GM10248 (cell line): ENCODE measurements around the gene PEX10.

Experiments
- CTCF ChIA-PET: fragments of 300-600 bp; sonication (Branson Sonifier 250); formaldehyde crosslinking; extraction: SDS; loops from one replicate; lab custom pipeline; 2021; ENCODE audit warnings: antibody characterized with exemption; lab: Yijun Ruan, JAX
- POLR2A ChIA-PET: fragments of 350-650 bp; sonication (Branson Sonifier 250); formaldehyde crosslinking; extraction: SDS; loops from one replicate; lab custom pipeline; 2020; ENCODE audit warnings: antibody characterized with exemption; lab: Yijun Ruan, JAX
- DNase-seq: peaks from one replicate; pipeline ENCODE4 v3.0.0; 2012; ENCODE audit errors: extremely low spot score
- TF ChIP-seq, protein P1 (sequence below): IDR thresholded peaks from 2 replicates; pipeline ENCODE4 v1.5.1; 2012; ENCODE audit warnings: mild to moderate bottlenecking, low read depth; ENCODE audit errors: extremely low read depth, missing control alignments, control extremely low read depth

PEX10 gene

DNA sequence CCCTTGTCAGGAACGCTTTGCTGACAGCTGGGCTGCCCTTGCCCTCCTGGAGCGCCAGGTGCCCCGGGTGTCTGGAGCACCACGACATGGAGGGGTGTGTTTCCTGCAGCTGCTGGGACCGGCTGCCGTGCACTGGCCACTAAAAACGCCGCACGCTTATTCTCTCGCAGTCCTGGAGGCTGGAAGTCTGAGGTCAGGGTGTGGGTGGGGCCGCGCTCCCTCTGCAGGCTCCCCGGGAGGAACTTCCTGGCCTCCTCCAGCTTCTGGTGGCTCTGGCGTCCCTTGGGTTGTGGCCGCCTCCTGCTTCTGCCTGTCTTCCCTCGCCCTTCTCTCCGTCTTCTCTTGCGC, 35.7 kb upstream of the PEX10 start:
- ChIA-PET CTCF (no interaction called here), POLR2A (no interaction called here)
- DNase-seq: no peak
- TF ChIP-seq, protein P1, sequence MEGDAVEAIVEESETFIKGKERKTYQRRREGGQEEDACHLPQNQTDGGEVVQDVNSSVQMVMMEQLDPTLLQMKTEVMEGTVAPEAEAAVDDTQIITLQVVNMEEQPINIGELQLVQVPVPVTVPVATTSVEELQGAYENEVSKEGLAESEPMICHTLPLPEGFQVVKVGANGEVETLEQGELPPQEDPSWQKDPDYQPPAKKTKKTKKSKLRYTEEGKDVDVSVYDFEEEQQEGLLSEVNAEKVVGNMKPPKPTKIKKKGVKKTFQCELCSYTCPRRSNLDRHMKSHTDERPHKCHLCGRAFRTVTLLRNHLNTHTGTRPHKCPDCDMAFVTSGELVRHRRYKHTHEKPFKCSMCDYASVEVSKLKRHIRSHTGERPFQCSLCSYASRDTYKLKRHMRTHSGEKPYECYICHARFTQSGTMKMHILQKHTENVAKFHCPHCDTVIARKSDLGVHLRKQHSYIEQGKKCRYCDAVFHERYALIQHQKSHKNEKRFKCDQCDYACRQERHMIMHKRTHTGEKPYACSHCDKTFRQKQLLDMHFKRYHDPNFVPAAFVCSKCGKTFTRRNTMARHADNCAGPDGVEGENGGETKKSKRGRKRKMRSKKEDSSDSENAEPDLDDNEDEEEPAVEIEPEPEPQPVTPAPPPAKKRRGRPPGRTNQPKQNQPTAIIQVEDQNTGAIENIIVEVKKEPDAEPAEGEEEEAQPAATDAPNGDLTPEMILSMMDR: no peak

DNA sequence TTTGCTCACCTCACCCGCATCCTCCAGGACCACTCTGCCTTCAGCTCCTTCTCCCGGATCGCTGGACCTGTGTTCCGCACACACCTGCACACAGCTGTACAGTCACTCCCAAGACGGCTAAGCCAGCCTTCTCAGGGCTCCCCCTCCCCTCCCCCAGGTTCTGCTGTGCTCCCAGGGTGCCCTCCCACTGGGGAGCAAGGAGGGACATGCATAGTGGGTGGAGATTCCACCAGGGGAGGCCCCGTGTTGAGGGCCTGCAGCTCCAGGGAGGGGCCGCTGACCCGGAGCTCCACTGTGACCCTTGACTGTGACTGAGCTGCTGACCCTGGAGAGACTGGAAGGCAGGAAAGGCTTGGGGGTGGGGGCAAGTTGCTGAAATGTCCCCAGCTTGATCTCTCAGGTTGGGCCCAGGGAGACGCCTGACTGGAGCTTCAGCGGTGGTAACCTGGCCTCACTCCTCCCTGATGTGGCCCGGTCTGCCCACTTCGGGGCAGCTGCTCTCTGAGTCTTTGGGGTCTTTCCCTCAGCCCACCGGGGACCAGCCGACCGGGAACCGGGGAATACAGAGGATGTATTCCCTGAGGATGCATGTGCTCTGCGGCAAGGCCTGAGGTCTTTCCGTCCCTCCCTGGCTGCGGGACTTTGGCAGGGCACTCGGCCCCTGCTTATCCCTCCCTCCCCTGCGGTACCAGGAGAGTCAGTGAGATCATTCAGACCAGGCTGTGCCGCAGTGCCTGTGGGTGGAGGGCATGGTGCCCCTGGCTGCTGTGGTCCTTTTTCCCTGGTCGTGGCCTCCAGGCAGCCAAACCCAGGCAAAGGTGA, 35.1 kb upstream of the PEX10 start:
- ChIA-PET CTCF (no interaction called here), POLR2A (no interaction called here)
- TF ChIP-seq, protein P1: no peak

DNA sequence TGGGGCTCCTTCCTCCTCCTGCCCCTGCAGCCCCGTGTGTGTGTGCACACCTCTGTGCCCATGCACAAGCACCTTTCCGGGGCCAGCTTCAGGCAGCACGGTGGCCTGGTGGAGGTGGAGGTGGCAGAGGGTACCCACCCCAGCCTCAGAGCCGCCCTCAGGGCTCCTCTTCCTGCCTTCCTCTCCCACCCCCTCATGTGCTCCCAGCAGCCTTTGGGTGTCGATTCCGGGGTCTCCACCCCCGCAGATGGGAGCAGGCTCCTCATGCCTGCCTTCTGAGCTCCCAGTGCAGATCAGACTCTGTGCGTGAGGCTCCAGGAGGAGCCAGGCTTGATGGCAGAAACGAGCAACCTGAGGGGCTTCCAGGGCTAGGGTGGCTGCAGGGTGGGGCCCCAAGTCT, 34.5 kb upstream of the PEX10 start:
- ChIA-PET CTCF (no interaction called here), POLR2A (no interaction called here)
- TF ChIP-seq, protein P1: no peak
- no peak for DNase-seq

More for the DNA sequence above, 35.1 kb upstream of the PEX10 start:
- no peak for DNase-seq

DNA sequence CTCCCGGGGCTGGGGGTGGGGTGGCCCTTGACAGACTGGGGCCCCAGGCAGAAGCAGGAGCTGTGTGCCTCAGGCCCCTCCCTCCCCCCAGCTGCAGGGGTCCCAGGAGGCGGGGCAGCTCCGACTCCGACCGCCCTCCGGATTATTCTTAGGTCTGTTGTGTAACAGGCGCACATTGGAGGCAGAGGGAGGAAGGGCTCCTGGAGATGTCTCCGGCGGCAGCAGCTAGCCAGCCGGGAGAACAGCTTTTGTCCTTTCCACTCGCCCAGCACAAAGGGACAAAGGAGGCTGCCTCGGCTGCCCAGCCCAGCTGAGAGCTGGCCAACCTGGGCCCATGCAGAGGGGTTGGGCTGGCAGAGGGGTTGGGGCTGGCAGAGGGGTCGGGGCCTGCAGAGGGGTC, 34.0 kb upstream of the PEX10 start:
- TF ChIP-seq, protein P1: no peak
- ChIA-PET CTCF (no interaction called here), POLR2A (no interaction called here)
- no peak for DNase-seq

DNA sequence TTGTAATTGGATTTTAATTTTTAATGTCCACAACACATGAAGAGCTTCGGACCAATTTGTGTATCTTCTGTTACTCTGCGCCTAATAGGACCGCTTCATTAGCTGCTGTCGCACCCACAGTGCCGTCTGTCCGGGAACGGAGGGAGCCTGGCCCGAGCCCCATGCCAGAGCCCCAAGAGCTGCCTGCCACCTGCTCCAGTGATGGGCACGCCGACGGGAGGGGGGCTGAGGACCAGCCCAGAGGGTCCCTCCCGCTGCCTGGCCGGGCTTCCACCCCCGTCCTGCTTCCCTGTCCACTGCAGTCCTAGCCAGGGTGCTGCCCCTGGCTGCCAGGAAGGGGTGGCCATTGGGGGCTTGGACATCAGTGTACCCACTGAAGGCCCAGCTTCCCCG, 33.5 kb upstream of the PEX10 start:
- TF ChIP-seq, protein P1: no peak
- DNase-seq: no peak
- CTCF ChIA-PET: no interaction called here
- POLR2A ChIA-PET: no interaction called here

DNA sequence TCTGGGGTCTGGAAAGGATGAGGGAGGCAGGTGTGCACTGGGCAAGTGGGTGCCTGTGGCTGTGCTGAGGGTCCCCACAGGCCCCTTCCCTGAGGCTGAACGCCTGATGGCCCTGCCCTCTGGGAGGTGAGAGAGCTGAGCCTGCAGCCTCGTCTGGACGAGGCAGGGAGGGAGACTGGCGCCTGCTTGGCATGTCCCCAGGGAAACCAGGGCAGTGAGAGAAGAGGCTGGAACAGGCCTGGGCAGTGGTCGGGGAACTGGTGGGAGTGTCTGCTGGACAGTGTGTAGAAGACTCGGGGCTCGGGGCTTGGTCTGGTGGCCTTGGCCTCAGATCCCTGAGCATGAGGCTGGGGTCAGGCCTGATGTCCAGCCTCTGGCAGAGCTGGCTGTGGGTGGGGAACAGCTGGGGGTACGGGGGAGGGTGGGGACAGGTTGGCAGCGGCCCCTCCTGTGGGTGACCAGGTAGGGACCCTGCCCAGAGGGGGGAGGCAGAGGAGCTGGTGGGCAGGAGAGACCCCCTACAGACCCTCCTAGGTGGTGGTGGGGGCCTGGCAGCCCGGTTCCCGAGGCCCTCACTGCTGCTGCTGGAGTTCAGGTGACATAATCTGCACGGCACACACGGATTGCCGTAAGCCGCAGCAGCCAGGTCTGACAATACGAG, 32.9 kb upstream of the PEX10 start:
- ChIA-PET CTCF (no interaction called here), POLR2A (no interaction called here)
- no peak for DNase-seq
- TF ChIP-seq, protein P1: no peak
